GM06990 (cell line): ENCODE measurements around the gene TMEM258.

Experiments
- DNase-seq: peaks from one replicate; pipeline ENCODE4 v3.0.0-alpha.2; 2011; ENCODE audit not compliant: insufficient read length; ENCODE audit errors: extremely low read depth
- H3K27me3 ChIP-seq: replicated peaks from 2 replicates; pipeline ENCODE4 v1.6.0; 2011; ENCODE audit warnings: low read length; ENCODE audit not compliant: control insufficient read depth, insufficient read depth
- H3K36me3 ChIP-seq: 2 replicates; pipeline ENCODE4 v1.5.1; 2011; ENCODE audit warnings: low read length; ENCODE audit not compliant: control insufficient read depth, insufficient read depth
- H3K4me3 ChIP-seq: replicated peaks from 2 replicates; pipeline ENCODE4 v1.5.1; 2011; ENCODE audit warnings: low read depth, mild to moderate bottlenecking, control low read depth, low read length
- CTCF ChIP-seq: IDR thresholded peaks from 2 replicates; pipeline ENCODE4 v1.5.1; 2011; ENCODE audit warnings: low read length, control low read depth, mild to moderate bottlenecking, inconsistent platforms; ENCODE audit not compliant: insufficient read depth, poor library complexity, severe bottlenecking

Gene TMEM258

DNA sequence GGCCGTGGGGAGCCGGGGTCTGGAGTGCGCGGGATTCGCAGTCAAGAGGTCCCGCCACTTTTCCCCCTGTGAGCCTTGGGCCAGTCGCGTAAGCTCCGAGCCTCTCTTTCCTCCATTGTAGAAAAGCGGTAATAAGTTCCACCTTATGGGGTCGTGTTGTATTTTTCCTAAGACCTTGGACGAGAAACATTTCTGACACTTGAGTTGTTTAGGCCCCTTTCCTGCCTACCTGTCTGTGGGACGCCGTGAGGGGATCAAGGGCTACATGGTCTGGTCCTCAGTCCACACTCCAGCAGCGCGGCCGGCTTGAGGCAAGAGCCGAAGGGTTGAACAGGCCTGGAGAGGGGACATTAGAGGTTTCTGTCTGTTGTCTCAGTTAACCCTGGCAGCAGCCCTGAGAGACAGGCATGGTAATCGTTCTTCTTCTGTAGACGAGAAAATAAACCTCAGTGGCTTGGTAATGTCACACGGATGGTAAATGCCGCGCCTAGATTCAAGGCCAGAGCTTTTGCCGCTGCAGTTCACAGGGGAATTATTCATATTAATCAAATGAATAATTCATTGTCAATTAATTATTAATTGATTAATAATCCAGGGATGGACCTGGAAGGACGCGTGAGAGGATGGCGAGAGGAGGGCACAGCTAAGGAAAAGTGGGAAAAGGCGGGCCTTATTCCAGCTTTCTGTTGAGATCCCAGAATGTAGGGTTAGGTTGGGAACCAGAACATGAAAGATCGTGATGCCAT is 857 bp upstream of the TMEM258 start:
- Histone ChIP-seq H3K4me3 (peak overlapping the region; percentile 83), H3K27me3 (no peaks in the 10 kb centered on the region), H3K36me3 (peaks cover 22% of the 10 kb centered on the region)
- no peak for DNase-seq
- no peak for TF ChIP-seq CTCF

DNA sequence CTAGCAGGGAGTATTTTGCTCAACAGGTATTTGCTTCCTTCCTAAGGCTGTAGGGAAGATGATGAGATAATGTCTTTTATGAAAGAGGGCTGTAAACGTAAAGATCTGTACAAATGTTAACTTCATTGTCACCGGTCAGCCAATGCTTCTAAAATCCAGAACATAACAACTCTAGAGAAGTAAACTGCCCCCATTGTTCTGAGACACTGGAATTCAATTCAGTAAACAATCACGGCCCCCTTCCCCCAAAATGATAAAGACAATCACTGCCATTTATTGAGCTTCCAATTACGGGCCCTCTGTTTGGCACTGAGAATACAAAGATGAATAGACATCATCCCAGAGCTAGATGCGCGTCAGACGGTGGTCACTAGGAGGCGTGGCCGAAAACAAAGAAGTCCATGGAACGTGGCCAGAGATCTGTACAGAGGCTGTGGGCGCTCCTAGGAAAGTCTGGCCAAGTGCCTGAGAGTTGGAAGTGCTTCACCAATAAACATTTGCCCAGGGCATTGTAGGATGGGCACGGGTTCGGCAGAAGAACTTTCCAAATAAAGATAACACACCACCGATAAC is 576 bp downstream of the TMEM258 start:
- Histone ChIP-seq H3K36me3 (peaks cover 29% of the 10 kb centered on the region), H3K27me3 (no peaks in the 10 kb centered on the region), H3K4me3 (peak overlapping the region; percentile 83)
- DNase-seq, result no peak
- peak; percentile 10 for TF ChIP-seq CTCF

DNA sequence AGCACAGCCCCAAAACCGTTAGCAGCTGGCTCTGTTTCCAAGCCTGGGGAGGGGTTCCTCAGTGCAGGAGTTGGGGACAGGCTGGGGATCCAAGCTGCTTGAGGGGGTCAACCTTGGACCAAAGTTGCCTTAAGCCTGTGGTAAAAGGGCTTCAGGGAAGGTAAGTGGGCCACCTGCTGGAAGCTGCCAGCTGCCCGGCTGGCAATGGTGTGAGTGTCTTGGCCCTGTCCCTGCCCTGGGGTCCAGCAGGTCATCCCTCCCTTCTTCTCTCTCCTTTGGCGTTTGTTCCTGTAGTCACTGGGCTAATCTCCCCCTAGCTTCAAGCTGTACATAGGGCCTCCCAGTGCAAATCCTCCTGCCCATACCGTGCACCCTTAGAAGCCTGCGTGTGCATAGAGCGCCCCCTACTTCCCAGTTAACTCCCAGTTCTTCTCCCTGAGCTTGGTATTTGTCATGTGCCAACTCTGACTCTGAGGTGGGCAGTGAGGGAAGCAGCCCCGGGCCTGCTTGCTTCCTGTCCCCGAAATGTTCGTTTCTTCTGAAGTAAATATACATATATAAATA is 4.4 kb downstream of the TMEM258 start:
- no peaks in the 10 kb centered on the region for H3K27me3 ChIP-seq
- DNase-seq, result no peak
- peaks cover 34% of the 10 kb centered on the region for H3K36me3 ChIP-seq
- no peak overlapping the region for H3K4me3 ChIP-seq
- TF ChIP-seq CTCF, result peak; percentile 51

GRCh38 chr11:61785837-61786402 is 6.5 kb downstream of the TMEM258 start:
- H3K4me3 ChIP-seq, result no peak overlapping the region

GRCh38 chr11:61784506-61784805 is 7.9 kb downstream of the TMEM258 start:
- Histone ChIP-seq H3K4me3 (no peak overlapping the region), H3K36me3 (peaks cover 25% of the 10 kb centered on the region), H3K27me3 (no peaks in the 10 kb centered on the region)
- DNase-seq, result no peak
- no peak for TF ChIP-seq CTCF

More at GRCh38 chr11:61785837-61786402, 6.5 kb downstream of the TMEM258 start:
- no peaks in the 10 kb centered on the region for H3K27me3 ChIP-seq
- peak; percentile 1 for TF ChIP-seq CTCF
- H3K36me3 ChIP-seq, result peaks cover 34% of the 10 kb centered on the region
- no peak for DNase-seq
